Measurements from ENCODE around the gene FASTKD3.

Gene FASTKD3

GRCh38 chr5:7881091-7881490 lies 12.3 kb upstream of the FASTKD3 start:
- DNase-seq, result peak; percentile 20

GRCh38 chr5:7878381-7878873 lies 9.6 kb upstream of the FASTKD3 start:
- peak; percentile 60 for DNase-seq

GRCh38 chr5:7877851-7878250 lies 9.0 kb upstream of the FASTKD3 start:
- DNase-seq, result no peak

- no peak for DNase-seq
These were observed 8.0 kb upstream of the FASTKD3 start for GRCh38 chr5:7876867-7877266.

GRCh38 chr5:7875151-7875550 lies 6.3 kb upstream of the FASTKD3 start:
- DNase-seq, result no peak

GRCh38 chr5:7874639-7875038 lies 5.8 kb upstream of the FASTKD3 start:
- no peak for DNase-seq

- DNase-seq, result no peak
These were observed 4.4 kb upstream of the FASTKD3 start for GRCh38 chr5:7873216-7873615.

GRCh38 chr5:7872517-7873130 lies 3.8 kb upstream of the FASTKD3 start:
- no peak for DNase-seq

- peak; percentile 27 for DNase-seq
These were observed 2.8 kb upstream of the FASTKD3 start for GRCh38 chr5:7871653-7872052.

- DNase-seq, result peak; percentile 35
These were observed 774 bp upstream of the FASTKD3 start for GRCh38 chr5:7869474-7870136.

GRCh38 chr5:7868427-7868772 lies 431 bp downstream of the FASTKD3 start:
- no peak for DNase-seq

- no peak for DNase-seq
These were observed 1.6 kb downstream of the FASTKD3 start for GRCh38 chr5:7867260-7867659.

- peak; percentile 35 for DNase-seq
These were observed 2.6 kb downstream of the FASTKD3 start for GRCh38 chr5:7866196-7866595.

- DNase-seq, result peak; percentile 51
These were observed 10.8 kb downstream of the FASTKD3 start for GRCh38 chr5:7857926-7858632.

- DNase-seq, result no peak
These were observed 11.5 kb downstream of the FASTKD3 start for GRCh38 chr5:7857361-7857760.

- peak; percentile 80 for DNase-seq
These were observed 12.0 kb downstream of the FASTKD3 start for GRCh38 chr5:7856855-7857254.

- DNase-seq, result no peak
These were observed 13.2 kb downstream of the FASTKD3 start for GRCh38 chr5:7855611-7856010.

GRCh38 chr5:7852988-7853387 lies 15.8 kb downstream of the FASTKD3 start:
- no peak for DNase-seq

- no peak for DNase-seq
These were observed 16.3 kb downstream of the FASTKD3 start for GRCh38 chr5:7852542-7852941.

- DNase-seq, result no peak
These were observed 17.1 kb downstream of the FASTKD3 start for GRCh38 chr5:7851617-7852289.

- no peak for DNase-seq
These were observed 17.6 kb downstream of the FASTKD3 start for GRCh38 chr5:7851240-7851592.

- DNase-seq, result peak; percentile 28
These were observed 18.2 kb downstream of the FASTKD3 start, which contains the start of gene CFAP90 for GRCh38 chr5:7850395-7851239. CFAP90 (minus strand) TSS chr5:7851133; CDS start chr5:7851021, 112 bp downstream.
